Stimulated activated CD8-positive, alpha-beta memory T cell treated with anti-CD3 and anti-CD28 coated beads, Interleukin-4, amount 100 ng/mL, for 48 hours (primary cell): ENCODE results near the gene TIMP3.

Experiments
- DNase-seq: peaks from one replicate; pipeline ENCODE4 v3.0.0-alpha.2; 2020

TIMP3 gene

GRCh38 chr22:32832174-32832573 is 30.7 kb downstream of the TIMP3 start:
- DNase-seq: no peak

- no peak for DNase-seq
These were observed 35.0 kb downstream of the TIMP3 start for GRCh38 chr22:32836280-32837123.

DNA sequence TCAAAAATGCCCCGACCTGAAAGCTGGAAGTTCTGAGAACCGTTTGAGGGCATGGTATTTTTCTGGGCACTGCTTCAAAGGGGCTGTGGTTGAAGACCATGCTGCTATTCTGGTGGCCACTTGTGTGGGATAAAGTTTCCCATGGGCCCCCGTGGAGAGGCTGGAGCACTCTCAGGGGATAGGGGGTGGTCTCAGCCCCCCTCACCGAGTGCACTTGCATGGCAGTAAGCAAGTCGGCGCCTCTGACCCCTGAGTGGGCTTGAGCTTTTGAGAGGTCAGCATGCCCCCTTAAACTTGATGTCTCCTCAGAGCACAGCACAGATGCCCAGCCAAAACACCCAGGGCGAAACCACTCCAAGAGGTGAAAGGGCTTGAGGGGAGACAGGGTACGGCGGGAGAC is 35.6 kb downstream of the TIMP3 start:
- no peak for DNase-seq

GRCh38 chr22:32837803-32838202 is 36.3 kb downstream of the TIMP3 start:
- DNase-seq: no peak

DNA sequence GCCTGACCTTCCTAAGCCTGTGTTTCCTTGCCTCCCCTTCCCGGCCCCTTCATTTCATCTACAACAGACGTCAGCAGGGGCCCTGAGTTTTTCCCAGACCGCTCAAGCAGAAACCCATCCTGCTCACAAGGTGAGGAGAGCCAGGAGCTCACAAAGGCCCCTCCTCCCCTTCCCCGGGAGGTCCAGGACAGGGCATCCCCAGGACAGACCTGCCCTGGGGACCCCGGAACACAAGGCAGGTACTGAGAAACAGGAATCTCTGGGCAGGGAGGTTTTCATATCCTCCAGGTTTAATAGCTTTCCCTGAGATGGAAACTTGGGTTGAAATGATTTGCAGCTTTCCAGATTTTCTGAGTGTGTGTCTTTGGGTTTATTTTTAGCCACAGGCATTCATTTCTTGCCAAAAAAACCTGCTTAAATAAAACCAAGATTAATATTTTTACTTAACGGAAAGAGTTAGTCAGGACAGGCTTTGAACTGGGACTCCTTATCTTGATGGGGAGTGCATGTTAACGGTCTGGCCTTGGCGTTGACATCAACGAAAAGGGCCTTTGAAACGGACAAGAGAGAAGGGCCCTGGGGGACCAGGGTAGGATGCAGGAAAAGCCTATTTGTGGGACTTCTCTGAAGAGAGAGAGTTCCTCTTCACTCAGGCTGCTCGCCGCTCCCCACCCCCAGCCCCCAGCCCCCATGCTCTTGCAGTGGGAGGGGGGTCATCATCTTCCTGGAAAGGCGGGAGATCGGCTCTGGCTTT is 38.5 kb downstream of the TIMP3 start:
- no peak for DNase-seq

GRCh38 chr22:32841175-32841574 is 39.7 kb downstream of the TIMP3 start:
- no peak for DNase-seq

GRCh38 chr22:32842486-32842885 is 41.0 kb downstream of the TIMP3 start:
- no peak for DNase-seq

DNA sequence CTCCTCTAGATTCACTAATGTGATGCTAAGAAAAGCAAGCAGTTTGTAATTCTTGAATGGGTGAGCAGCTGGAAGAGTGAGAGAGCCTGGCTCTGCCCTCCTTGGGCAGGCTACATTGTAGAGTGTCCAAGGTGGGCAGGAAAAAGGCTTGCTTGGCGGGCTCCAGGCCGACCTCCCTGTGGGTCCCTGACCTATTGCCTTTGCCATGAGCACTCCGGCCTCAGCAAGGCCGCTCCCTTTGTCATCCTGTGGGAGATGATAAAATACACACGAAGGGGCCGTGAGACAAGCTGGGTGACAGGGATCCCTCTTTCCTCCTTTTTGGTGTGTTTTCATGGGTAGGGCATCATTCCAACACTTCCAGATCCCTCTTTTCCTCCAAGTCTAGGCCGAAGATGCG is 41.8 kb downstream of the TIMP3 start:
- DNase-seq: no peak

DNA sequence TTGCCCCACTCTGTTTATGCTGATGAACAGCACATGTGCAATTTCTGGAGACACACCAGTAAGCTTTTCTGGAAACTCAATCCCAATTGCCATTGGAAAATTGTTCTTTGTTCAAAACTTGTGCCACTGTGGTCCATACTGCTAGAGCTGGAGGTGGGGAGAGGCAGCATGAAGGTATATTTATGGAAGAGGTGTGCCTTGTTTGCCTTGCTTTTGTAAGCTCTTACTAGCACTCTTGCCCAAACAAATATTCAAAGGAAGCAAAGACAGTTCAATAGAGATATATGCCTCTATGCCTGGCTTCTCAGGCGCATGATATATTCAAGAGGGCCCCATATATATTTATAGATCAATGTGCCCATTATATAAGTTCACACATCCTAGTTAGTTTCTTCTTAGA is 42.7 kb downstream of the TIMP3 start:
- no peak for DNase-seq

- no peak for DNase-seq
These were observed 45.4 kb downstream of the TIMP3 start for GRCh38 chr22:32846780-32847491.

- no peak for DNase-seq
These were observed 46.7 kb downstream of the TIMP3 start for GRCh38 chr22:32848226-32848625.

DNA sequence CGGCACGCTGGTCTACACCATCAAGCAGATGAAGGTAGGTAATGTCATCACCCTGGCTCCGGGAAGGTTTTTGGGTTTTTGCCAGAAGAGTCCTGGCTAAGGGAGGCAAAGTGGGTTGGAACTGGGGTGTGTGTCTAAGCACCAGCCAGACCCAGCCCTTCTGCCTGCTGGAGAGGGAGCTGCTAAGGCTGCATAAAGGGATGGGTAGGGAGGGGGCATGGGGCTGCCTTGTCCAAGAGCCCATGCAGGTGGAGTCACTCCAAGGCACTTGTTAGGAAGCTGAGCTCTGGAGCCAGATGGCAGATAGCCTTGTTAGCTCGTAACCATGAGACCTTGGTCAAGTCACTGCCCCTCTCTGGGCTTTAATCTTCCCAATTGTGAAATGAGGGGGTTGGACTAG is 48.0 kb downstream of the TIMP3 start:
- DNase-seq: no peak

DNA sequence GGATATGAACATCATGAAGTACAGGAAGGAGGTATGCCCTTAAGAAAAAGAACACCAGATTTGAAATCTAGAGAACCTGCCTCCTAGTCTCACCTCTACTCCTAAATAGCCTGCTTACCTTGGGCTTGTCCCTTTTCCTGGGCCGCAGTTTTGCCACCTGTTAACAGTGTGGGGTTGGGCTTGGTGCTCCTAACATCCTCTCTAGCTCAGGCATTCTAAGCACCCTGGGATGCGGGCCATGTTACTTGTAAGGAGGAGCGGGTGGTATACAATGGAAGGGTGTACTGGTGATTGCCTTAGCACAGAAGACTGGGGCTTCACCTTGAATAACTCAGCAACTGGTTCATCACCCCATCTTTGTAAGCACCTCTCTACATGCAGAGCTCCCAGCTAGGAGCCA is 48.7 kb downstream of the TIMP3 start:
- no peak for DNase-seq

GRCh38 chr22:32850591-32851517 is 49.3 kb downstream of the TIMP3 start:
- DNase-seq: no peak

GRCh38 chr22:32852395-32853251 is 51.1 kb downstream of the TIMP3 start:
- no peak for DNase-seq

- no peak for DNase-seq
These were observed 52.2 kb downstream of the TIMP3 start for GRCh38 chr22:32853662-32854061.

DNA sequence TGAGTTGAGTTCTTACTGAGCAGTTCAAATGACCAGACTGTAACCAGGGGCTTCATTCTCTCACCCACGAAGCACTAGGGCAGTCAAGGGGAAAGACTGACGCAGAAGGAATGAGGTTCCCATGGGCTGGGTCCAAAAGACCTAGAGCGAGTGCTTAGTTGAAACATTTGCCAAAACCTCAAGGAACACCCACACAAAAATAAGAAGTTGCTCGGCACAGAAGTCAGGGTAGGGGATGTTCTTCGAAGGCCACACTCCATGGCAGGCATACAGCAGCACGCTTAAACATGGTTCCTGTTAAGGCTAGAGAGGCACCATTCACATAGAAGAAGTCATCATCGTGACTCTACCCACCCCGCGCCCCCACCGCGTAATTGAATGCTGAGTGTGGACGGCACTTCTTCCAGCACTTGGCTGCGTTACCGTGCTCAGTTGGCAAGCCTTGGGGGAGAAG is 52.9 kb downstream of the TIMP3 start:
- DNase-seq: no peak

DNA sequence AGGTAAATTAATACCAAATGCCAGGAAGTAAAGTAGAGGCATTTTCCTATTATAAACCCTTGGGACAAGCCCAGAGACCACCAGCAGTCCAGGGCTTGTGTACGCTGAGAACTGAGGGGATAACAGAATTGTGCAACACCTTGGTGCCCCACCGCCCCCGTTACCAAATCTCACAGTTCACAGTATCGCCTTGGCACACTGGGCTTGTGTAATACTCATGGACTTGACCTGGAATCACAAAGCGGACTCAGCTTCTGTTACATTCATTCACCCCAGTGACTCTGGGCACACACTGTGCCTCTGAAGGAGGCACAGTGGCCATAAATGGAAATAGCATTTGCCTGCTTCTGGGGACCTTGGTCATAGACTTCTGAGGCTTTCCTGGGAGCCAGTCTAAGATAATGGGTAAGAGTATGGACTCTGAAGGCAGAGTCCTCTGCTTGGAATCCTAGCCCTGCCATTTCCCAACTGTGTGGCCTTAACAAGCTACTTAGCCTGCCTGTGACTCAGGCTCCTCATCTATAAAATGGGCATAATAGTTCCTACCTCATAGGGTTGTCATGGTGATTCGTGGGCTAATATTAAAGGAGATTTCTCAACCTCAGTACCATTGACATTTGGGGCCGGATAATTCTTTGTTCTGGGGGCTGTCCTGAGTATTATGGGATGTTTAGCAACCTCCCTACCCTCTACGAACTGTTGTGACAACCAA is 53.7 kb downstream of the TIMP3 start:
- no peak for DNase-seq

DNA sequence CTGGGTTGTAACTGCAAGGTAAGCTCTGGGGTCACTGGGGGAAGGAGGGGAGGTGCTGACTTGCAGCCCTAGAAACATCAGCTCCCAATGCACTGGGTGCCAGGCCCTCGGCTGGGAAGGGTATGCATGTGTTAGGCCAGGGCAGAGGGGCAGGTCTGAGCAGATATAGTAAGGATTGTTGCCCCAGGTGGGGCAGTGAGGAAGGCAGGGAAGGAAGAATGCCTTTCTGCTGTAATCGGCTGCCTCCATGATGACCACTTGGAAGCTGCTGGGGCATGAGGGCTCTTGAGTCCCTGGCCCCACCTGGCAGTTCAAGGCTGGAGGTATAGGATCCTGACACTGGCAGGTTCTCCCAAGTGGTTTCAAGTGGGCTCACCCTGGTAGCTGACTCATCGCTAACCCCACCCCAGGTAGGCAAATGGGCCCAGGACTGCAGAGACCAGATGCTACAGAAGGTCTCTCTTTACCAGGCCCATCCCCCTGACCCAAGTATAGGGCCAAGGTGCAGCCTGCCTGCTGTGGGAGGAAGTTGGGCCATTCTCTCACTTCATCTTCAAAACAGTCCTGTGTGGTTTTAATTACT is 56.7 kb downstream of the TIMP3 start:
- no peak for DNase-seq

DNA sequence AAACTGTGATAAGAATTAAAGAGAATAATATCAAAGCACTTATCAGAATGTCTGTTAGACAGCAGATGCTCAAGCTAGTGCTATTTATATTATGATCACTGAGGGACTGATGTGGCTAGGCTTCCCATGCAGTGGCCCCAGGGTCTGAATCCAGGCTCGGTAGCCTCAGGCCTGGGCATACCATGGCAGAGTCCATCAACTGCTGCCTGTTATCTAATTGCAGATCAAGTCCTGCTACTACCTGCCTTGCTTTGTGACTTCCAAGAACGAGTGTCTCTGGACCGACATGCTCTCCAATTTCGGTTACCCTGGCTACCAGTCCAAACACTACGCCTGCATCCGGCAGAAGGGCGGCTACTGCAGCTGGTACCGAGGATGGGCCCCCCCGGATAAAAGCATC is 57.5 kb downstream of the TIMP3 start:
- no peak for DNase-seq
